Renal pelvis (tissue), 4 donors: ENCODE results near the gene ZSWIM6. TPM values are rescaled to one million over a fixed set of nuclear protein-coding genes. Genes with fewer than 3 reads are reported as not detected.
A peak's percentile ranks its signal among the peaks of the same experiment; 100 is the strongest.

Experiments
- DNase-seq: peaks from one replicate; pipeline ENCODE4 v3.0.0-alpha.2; 2013
- polyA plus RNA-seq, 3 donors: library from polyadenylated mRNA; unstranded; fragments of 120-200 nt; gene quantifications; one replicate each; pipeline ENCODE4 v1.2.1, GENCODE V29; 2013; ENCODE audit not compliant: insufficient read length in 3 of 3

ZSWIM6 gene
- polyA plus RNA-seq, 3 donors = 25.5 to 31.7 (median 30.0) TPM

- no peak for DNase-seq
Measured at GRCh38 chr5:61474746-61475145, 142.7 kb downstream of the ZSWIM6 start.

DNA sequence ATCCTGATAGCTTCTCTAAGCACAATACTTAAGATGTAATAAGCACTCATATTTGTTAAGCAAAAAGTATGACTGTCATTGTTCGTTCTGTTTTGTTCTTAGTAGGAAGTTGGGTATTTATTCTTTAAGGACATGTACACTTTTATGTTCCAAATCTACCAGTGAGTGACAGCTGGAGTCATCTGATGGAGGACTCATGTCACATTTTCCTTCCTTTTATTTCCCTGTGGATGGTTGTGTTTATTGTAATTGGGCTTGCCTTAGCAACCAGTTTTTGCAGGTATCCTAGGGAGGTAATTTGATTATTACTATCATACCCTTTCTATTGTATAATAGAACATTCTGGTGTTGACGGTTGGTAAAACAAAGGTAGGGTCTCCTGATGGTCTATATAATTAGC lies 145.7 kb downstream of the ZSWIM6 start:
- DNase-seq = no peak

- no peak for DNase-seq
Measured at GRCh38 chr5:61479850-61480614, 148.0 kb downstream of the ZSWIM6 start.

- DNase-seq = no peak
Measured at GRCh38 chr5:61482980-61483379, 150.9 kb downstream of the ZSWIM6 start.

DNA sequence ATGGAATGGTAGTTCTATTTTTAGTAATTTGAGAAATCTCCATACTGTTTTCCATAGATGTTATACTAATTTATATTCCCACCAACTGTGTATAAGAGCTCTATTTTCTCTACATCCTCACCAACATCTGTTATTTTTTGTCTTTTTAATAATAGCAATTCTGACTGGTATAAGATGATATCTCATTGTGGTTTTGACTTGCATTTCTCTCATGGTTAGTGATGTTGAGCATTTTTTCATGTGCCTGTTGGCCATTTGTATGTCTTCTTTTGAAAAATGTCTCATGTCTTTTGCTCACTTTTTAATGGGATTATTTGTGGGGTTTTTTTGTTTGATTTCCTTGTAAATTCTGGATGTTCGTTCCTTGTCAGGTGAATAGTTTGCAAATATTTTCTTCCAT lies 154.4 kb downstream of the ZSWIM6 start:
- no peak for DNase-seq

GRCh38 chr5:61489574-61489973 lies 157.5 kb downstream of the ZSWIM6 start:
- no peak for DNase-seq

- DNase-seq = no peak
Measured at GRCh38 chr5:61491861-61492260, 159.8 kb downstream of the ZSWIM6 start.

- DNase-seq = no peak
Measured at GRCh38 chr5:61493973-61494372, 161.9 kb downstream of the ZSWIM6 start.

DNA sequence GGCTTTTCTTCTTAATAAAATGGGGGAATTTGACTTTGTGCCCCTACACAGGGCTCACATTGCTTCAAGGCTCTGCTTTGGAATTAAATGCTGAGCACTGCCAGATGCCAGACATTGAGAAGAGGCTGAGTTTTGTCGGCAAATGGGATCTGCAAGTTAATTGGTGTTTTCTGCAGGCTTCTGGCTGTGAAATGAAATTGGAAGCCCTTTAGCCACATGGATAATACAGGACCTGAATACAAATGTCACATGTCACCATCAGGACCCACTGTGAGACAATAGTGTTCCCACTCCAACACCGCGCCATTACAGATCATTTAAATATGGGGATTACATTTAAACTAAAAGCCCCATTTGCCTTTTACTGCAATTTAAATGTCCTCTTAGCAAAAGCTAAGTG lies 164.4 kb downstream of the ZSWIM6 start:
- DNase-seq = no peak

DNA sequence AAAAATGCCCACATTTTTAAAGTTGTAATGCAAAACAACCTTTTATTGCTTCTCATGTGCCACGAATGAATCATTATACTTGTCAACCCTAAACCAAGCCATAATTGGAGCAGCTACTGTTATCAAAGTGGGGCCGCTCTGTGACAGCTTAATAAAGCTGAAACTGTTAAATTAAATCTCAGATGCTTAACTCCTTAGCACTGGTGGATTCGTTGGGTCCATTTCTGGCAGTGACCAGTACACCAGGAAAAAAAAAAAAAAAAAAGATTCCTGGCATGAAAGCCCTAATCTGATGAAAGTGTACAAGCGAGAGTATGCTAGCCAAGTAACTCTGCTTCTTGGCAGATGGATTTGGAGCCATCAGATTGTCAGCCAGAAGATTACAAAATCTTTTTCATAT lies 164.8 kb downstream of the ZSWIM6 start:
- DNase-seq = no peak

- DNase-seq = no peak
Measured at GRCh38 chr5:61498121-61498520, 166.1 kb downstream of the ZSWIM6 start.

DNA sequence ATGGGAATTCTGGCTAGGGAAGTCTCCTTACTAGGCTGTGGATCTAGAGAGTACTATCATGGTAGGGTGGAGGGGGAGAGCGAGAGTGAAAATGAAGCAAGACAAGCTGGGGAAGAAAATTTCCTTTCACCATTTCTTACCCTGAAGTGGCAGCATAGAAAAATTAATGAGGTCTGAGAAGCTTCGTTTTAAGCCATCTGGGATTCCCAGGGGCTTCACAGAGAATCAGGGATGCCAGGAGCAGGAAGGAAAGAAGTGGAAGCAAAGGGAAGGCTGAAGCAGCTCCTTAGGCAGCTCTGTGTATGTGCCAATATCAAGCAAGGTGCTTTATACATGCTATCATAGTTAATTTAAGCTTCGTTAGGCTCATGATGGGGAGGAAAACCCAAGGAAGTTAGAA lies 169.9 kb downstream of the ZSWIM6 start:
- DNase-seq = no peak

DNA sequence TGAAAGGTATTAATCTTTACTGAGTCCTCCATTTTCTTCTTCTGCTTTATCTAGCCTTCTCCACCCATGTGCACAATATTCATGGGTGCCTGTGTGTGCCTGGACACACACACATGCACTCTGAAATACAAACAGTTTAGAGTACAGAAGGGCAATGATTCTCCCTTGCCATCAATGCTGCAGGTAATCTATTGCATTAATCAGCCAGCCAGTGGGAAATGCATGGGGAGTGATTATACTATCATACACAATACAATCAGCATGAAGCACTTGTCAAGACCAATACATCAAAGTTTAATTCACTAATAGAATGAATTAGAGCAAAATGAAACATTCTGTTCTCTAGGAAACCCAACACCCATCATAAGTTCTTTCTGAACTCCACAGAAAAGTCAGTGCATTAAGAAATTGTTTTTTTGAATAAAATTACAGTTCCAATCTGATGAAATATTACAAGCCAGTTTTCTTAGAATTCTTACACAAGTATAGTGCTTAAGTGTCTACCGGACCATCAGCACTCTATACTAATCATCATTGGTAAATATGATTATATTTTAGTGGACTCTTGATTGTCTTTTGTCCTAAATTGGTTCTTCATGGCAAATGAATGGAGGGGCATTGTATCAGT lies 172.2 kb downstream of the ZSWIM6 start:
- no peak for DNase-seq

DNA sequence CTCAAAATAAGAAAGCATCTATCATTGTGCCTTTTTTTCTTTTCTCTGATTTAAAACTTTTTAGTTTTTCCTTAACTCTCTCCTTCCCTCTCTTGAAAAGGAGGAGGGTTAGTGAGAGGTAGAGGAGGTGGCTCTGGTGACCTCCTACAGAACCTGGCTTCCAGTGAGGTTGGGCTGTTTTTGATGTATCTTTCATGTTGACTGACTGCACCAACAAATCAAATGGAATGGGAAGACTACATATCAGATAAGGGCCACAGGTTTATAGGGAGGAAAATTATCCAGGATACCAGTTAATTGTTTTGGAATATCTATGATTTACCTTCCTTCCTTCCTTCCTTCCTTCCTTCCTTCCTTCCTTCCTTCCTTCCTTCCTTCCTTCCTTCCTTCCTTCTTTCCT lies 173.2 kb downstream of the ZSWIM6 start:
- DNase-seq = no peak

- no peak for DNase-seq
Measured at GRCh38 chr5:61507232-61507631, 175.2 kb downstream of the ZSWIM6 start.

- no peak for DNase-seq
Measured at GRCh38 chr5:61516946-61517345, 184.9 kb downstream of the ZSWIM6 start.

- DNase-seq = no peak
Measured at GRCh38 chr5:61519728-61520277, 187.7 kb downstream of the ZSWIM6 start.

DNA sequence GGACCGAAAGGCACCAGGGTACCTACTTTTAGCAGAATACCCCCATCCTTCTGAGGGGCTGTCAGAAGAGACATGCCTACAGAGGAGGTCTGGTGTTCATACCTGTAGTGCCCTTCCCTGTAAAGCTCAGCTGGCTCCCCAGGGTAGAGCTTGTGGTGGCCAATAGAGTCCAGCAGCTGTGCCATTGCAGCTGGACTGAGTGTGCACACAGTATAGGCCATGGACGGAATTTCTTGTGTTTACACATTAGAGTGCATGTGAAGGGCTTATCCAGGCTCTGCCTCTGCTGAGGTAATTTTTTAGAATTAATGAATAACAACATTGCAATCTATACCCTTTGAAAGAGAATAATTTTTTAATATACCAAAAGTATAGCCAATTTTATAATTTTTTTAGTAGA lies 191.0 kb downstream of the ZSWIM6 start:
- DNase-seq = no peak

DNA sequence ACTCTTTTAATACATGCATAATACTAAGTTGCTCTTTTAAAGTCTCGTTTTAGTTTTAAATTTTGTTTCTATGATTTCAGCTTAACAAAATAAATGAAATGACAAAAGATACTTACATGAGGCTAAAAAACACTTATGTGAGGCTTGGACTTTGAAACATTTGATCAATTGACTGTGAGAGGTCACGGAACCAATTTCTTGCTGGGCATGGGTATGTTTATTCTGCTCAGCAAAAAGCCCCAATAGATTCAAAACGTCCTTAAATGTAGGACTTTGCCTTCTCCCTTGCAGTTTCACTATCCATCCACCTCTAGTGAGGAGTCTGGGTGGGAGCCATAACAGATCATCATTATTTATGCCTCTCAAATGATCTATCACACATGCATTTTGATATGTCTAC lies 191.9 kb downstream of the ZSWIM6 start:
- DNase-seq = no peak

- peak; percentile 45 for DNase-seq
Measured at GRCh38 chr5:61525512-61526206, 193.6 kb downstream of the ZSWIM6 start.

GRCh38 chr5:61526207-61526519 lies 194.1 kb downstream of the ZSWIM6 start:
- no peak for DNase-seq

- DNase-seq = no peak
Measured at GRCh38 chr5:61532983-61533382, 200.9 kb downstream of the ZSWIM6 start.
